Measurements from ENCODE around the gene PRAMEF2. TPM values are rescaled to one million over a fixed set of nuclear protein-coding genes. Genes with fewer than 3 reads are reported as not detected.
"Not testable (repeated sequence)": the region's sequence is repeated elsewhere in the genome, so short reads cannot be mapped to it uniquely, and the experiment has no call there.

Gene PRAMEF2
- total and polyA plus RNA-seq, 2 of the 8 experiments (the other 6 are each of a cell fraction or from before 2014, with no cell fraction given): not detected

GRCh38 chr1:12811409-12811784, 45.5 kb upstream of the PRAMEF2 start (continued):
- TF ChIP-seq FOSL1 (IDR thresholded peaks at IDR 0.05; ENCODE audit: insufficient read depth, low read depth, low read length) (no peak), ASH2L (IDR thresholded peaks at IDR 0.05; ENCODE audit: low read length) (no peak), CHD1 (IDR thresholded peaks at IDR 0.05; ENCODE audit: low read depth, low read length) (no peak)

DNA sequence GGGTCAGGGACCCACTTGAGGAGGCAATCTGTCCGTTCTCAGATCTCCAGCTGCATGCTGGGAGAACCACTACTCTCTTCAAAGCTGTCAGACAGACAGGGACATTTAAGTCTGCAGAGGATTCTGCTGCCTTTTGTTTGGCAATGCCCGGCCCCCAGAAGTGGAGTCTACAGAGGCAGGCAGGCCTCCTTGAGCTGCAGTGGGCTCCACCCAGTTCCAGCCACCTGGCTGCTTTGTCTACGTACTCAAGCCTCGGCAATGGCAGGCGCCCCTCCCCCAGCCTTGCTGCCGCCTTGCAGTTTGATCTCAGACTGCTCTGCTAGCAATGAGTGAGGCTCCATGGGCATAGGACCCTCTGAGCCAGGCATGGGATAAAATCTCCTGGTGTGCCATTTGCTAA, 37.8 kb upstream of the PRAMEF2 start:
- H2BK15ac ChIP-seq (ENCODE audit: low read length); H3K23me2 ChIP-seq (ENCODE audit: low read depth, low read length); H3K27me3 ChIP-seq (replicated peaks in 1 of 4; ENCODE audit: control insufficient read depth in 3 of 4, extremely low read depth in 1 of 4, insufficient read depth in 3 of 4, low read length in 3 of 4); POLR2A ChIA-PET (ENCODE audit: partially characterized antibody); H3K36me3 ChIP-seq (ENCODE audit: control insufficient read depth in 2 of 4, insufficient read depth in 4 of 4, low read length in 3 of 4); CTCF ChIA-PET (ENCODE audit: partially characterized antibody); H3K4ac ChIP-seq (replicated peaks; ENCODE audit: insufficient read length, low read depth, low read length); H3K14ac ChIP-seq (ENCODE audit: insufficient read length); H4K5ac ChIP-seq (ENCODE audit: insufficient read length, low read depth, low read length); H4K8ac ChIP-seq (ENCODE audit: extremely low read depth, insufficient read depth, low read length); H4K91ac ChIP-seq (replicated peaks; ENCODE audit: insufficient read length, low read length); H3K79me1 ChIP-seq (ENCODE audit: low read depth, low read length); H4K20me1 ChIP-seq (replicated peaks in 1 of 2; ENCODE audit: control insufficient read depth in 1 of 2, insufficient read depth in 2 of 2, low read length in 2 of 2); H3K56ac ChIP-seq (replicated peaks; ENCODE audit: insufficient read length, low read depth, low read length); H2BK20ac ChIP-seq (ENCODE audit: low read length); H2BK12ac ChIP-seq (ENCODE audit: low read depth, low read length); H3K4me3 ChIP-seq (ENCODE audit: extremely low read depth in 1 of 4, insufficient read depth in 2 of 4, low read depth in 3 of 4, low read length in 4 of 4); H3K4me2 ChIP-seq (ENCODE audit: insufficient read depth in 1 of 2, low read depth in 2 of 2, low read length in 2 of 2); H3K27ac ChIP-seq (ENCODE audit: low read depth, low read length); H2AK5ac ChIP-seq (ENCODE audit: low read depth, low read length); DNase-seq (ENCODE audit: low read depth in 1 of 2, low spot score in 2 of 2); H2BK5ac ChIP-seq (ENCODE audit: low read depth, low read length); H3K23ac ChIP-seq (ENCODE audit: insufficient read length); H3K18ac ChIP-seq (ENCODE audit: extremely low read depth, low read length); H3K9ac ChIP-seq (replicated peaks in 1 of 4; ENCODE audit: extremely low read depth in 1 of 4, low read depth in 3 of 4, low read length in 3 of 4); H3K79me2 ChIP-seq (ENCODE audit: control insufficient read depth in 1 of 2, insufficient read depth in 2 of 2, low read length in 2 of 2); H3K4me1 ChIP-seq (replicated peaks in 1 of 4; ENCODE audit: control insufficient read depth in 3 of 4, insufficient read depth in 4 of 4, low read length in 3 of 4); H2BK120ac ChIP-seq (replicated peaks; ENCODE audit: low read depth, low read length); H2AFZ ChIP-seq (ENCODE audit: low read length); FAIRE-seq: not testable (repeated sequence)
- H3K9me3 ChIP-seq (ENCODE audit: insufficient read depth in 2 of 2, low read depth in 1 of 2, low read length in 1 of 2): peaks cover 5 to 20% of the 10 kb centered on the region in 2 experiments; a peak in 3 of 4 replicates
- WGBS, 2 experiments (ENCODE audit: extremely low coverage in 1 of 2, insufficient coverage in 1 of 2, insufficient read length in 1 of 2, insufficient replicate concordance in 2 of 2, low coverage in 1 of 2, low lambda C conversion rate in 2 of 2, missing lambda C conversion rate in 1 of 2): 84% methylated on average over 6 of the region's 6 CpGs; no CpG with 5 or more reads in 1 of the 2 experiments

Data from H1 (cell line).